Pancreas (tissue), 10 donors: ENCODE results near the gene NAA60. TPM values are rescaled to one million over a fixed set of nuclear protein-coding genes. Genes with fewer than 3 reads are reported as not detected.

ENCODE experiments used
- ATAC-seq, 4 donors: fragments of 200-7000 bp; cut with Tn5 transposase; one replicate each; pipeline versions ENCODE4 v1.8.0 to v1.9.1; 2020; ENCODE audit warnings: mild to moderate bottlenecking in 4 of 4, moderate library complexity in 4 of 4
- DNase-seq, 6 donors: peaks; one replicate each; pipeline ENCODE4 v3.0.0-alpha.2; 2020
- FAIRE-seq: peaks from 2 replicates; lab custom pipeline; 2012; peaks lifted over from hg19 to GRCh38; lab: Jason Lieb, UNC
- H3K27ac ChIP-seq, 4 donors: fragments of 200-600 bp; sonication (generic); 1 replicate in 3 of 4; 2 replicates in 1 of 4; pipeline versions ENCODE4 v1.5.0 to v1.8.0; 2020
- H3K27me3 ChIP-seq, 4 donors: fragments of 200-600 bp; one replicate each; pipeline ENCODE4 v1.8.0; 2021
- H3K36me3 ChIP-seq, 3 donors: fragments of 200-600 bp; sonication (generic) in 1 of 3; one replicate each; pipeline versions ENCODE4 v1.5.0 to v1.8.0; 2020 to 2021
- H3K4me1 ChIP-seq, 3 donors: fragments of 200-600 bp; one replicate each; pipeline ENCODE4 v1.8.0; 2021
- H3K4me3 ChIP-seq, 4 donors: fragments of 200-600 bp; sonication (generic) in 2 of 4; one replicate each; pipeline versions ENCODE4 v1.5.0 to v1.8.0; 2020 to 2021
- H3K9me3 ChIP-seq, 4 donors: fragments of 200-600 bp; one replicate each; pipeline ENCODE4 v1.8.0; 2021
- WGBS, 2 donors: extraction: QIAGEN DNeasy Blood & Tissue Kit; methylation state at CpG; one replicate each; pipeline ENCODE4 v1.1.7; 2013; 5-methylcytosine and 5-hydroxymethylcytosine counted together
- intact Hi-C, 3 donors: fragments of 100-400 bp; cut with DNase I; formaldehyde crosslinking; loops; one replicate each; pipeline versions ENCODE4 v1.11.1 to v1.14.2; 2022
- polyA plus RNA-seq, 2 donors: library from polyadenylated mRNA; stranded (reverse); fragments of 200-250 nt; gene quantifications; one replicate each; pipeline ENCODE4 v1.2.3, GENCODE V29; 2013
- total RNA-seq, 6 donors: library from RNA; stranded (reverse); fragmentation: NEBNext Ultra II Directional in 4 of 6; extraction: Animal tissue kit (Norgen Biotek cat#: 25700) in 4 of 6; gene quantifications; one replicate each; pipeline versions ENCODE4 v1.2.1 to v1.2.4, GENCODE V29; 2021 to 2023
- TF ChIP-seq, protein P1 (sequence below), 4 donors: fragments of 200-600 bp; sonication (generic) in 3 of 4; IDR thresholded peaks; one replicate each; pipeline versions ENCODE4 v1.5.0 to v1.8.0; 2021; ENCODE audit warnings: antibody characterized with exemption in 4 of 4
- donor health status: healthy with polysubstance abuse.
- donor health status: DM: no; HTN: no; CAD: no; lungs with moderate emphysema.
- donor health status: DM: no; HTN: no; CAD: no.
- donor health status: control.
- donor health status: control.
- donor health status: Bipolar disorder and iron deficiency.
- donor health status: DM: yes; HTN: yes; CAD: no.
- donor health status: DM: no; HTN: no; CAD: no.
- donor health status: DM: no; HTN: no; CAD: no.
- donor health status: DM: yes; HTN: yes; CAD: no.

The NAA60 gene
- total and polyA plus RNA-seq, 8 donors, result 22.8 to 41.4 (median 26.7) TPM

DNA sequence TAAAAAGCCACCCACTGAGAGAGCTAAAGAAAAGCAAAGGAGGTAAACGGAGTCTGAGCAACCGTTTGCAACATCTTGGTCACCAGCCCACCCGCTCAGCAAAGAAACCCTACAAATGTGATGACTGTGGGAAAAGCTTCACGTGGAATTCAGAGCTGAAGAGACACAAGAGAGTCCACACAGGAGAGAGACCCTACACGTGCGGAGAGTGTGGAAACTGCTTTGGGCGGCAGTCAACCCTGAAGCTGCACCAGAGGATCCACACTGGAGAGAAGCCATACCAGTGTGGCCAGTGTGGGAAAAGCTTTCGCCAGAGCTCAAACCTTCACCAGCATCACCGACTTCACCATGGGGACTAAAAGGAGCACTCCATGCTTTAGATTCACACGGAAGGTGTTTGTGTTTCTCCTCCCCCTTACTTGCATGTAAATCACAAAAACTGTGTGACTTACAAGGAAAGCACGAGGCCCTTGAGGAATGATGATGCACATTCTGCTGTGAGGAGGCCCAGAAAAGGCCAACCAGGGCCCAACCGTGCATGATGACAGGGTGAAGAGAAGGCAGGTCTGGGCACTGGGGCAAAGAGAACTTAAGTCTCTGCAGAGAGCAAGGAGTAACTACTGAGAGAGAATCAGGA, 34.8 kb upstream of the NAA60 start:
- H3K27me3 ChIP-seq, result no peaks in the 10 kb centered on the region
- ATAC-seq, result no peak
- 95 to 98% methylated on average over 12 of the region's 12 CpGs for WGBS, 2 donors
- H3K4me1 ChIP-seq, result no peaks in the 10 kb centered on the region
- H3K36me3 ChIP-seq, result peaks cover 6 to 31% (median 10%) of the 10 kb centered on the region in 3 donors
- H3K27ac ChIP-seq, result no peak overlapping the region
- H3K9me3 ChIP-seq, result peaks cover 0 to 11% (median 3%) of the 10 kb centered on the region in 4 donors
- FAIRE-seq, result no peak
- TF ChIP-seq, protein P1, sequence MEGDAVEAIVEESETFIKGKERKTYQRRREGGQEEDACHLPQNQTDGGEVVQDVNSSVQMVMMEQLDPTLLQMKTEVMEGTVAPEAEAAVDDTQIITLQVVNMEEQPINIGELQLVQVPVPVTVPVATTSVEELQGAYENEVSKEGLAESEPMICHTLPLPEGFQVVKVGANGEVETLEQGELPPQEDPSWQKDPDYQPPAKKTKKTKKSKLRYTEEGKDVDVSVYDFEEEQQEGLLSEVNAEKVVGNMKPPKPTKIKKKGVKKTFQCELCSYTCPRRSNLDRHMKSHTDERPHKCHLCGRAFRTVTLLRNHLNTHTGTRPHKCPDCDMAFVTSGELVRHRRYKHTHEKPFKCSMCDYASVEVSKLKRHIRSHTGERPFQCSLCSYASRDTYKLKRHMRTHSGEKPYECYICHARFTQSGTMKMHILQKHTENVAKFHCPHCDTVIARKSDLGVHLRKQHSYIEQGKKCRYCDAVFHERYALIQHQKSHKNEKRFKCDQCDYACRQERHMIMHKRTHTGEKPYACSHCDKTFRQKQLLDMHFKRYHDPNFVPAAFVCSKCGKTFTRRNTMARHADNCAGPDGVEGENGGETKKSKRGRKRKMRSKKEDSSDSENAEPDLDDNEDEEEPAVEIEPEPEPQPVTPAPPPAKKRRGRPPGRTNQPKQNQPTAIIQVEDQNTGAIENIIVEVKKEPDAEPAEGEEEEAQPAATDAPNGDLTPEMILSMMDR (IDR thresholded peaks at IDR 0.05), result no peak
- H3K4me3 ChIP-seq, result no peak overlapping the region
- no peak for DNase-seq
- intact Hi-C loops, result no loop called here

DNA sequence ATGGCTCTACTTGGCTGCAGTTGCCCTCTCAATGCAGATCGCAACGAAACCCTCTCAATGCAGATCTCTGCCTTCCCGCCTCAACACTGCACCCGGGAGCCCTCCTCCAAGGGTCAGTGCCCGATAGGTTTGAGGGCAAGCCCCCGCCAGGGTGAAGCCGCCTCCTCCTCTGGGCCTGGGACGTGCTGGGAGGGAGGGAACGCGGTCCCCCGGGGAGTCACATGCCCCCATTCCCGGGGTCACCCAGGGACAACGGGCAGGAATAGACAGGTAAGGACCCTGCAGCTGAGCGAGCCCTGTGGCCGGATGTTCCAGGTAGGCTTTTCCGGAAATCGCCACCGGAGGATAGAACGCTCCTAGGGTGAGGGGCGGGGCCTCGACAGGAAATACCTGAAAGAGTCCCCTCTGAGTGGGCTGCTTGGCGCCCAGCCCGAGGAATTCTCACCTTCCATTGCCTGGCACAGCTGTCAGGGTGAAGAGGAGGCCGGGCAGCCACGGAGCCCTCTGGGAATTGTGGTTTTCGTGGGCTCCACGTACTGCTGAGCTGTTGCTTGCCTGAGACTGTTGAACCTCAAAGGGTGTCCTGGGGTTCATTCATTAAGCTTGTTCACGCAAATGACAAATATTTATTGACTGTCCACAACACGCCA, 29.6 kb upstream of the NAA60 start:
- Histone ChIP-seq H3K4me1 (no peaks in the 10 kb centered on the region), H3K4me3 (no peak overlapping the region), H3K27me3 (no peaks in the 10 kb centered on the region), H3K9me3 (peaks cover 0 to 3% (median 0%) of the 10 kb centered on the region in 4 donors), H3K27ac (no peak overlapping the region), H3K36me3 (peaks cover 0 to 2% (median 0%) of the 10 kb centered on the region in 3 donors)
- WGBS, 2 donors, result 30 to 49% methylated on average over 28 to 29 of the region's 29 CpGs
- TF ChIP-seq, protein P1 (IDR thresholded peaks at IDR 0.05), result no peak
- FAIRE-seq (no peak), DNase-seq (peak in 1 of 6 donors; percentile 55), ATAC-seq (peak in 1 of 4 donors; percentile 28)
- intact Hi-C loops, result no loop called here

DNA sequence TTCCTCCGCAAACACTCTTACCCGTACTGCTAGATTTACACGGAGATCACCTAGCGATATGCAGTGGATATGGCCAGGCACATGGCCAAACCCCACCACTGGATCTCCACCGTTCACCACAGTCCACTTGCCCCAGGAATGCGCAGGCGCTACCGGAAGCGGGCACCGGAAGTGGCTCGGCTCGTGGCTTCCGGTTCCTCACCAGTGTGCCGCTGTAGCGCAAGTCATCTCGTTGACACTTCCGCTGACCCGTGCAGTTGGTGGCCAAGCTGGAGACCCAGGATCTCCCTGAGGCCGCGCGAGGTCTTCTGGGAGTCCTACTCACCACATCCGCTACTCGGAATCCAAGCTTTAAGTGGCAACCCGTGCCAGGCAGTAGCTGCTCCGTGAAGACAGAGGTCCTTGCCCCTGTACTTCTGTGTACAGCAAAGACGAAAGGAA, 11.7 kb upstream of the NAA60 start:
- no peaks in the 10 kb centered on the region for H3K4me1 ChIP-seq
- peak in 5 of 6 donors; percentile 57 to 75 (median 62) for DNase-seq
- H3K4me3 ChIP-seq, result peak overlapping the region in 2 of 4 donors; percentile 14 to 28
- ATAC-seq, result peak; percentile 79 to 98 (median 88)
- H3K27ac ChIP-seq, result no peak overlapping the region
- no peaks in the 10 kb centered on the region for H3K9me3 ChIP-seq
- WGBS, 2 donors, result 70 to 76% methylated on average over 26 of the region's 26 CpGs
- no peaks in the 10 kb centered on the region for H3K27me3 ChIP-seq
- TF ChIP-seq, protein P1 (IDR thresholded peaks at IDR 0.05), result no peak
- H3K36me3 ChIP-seq, result no peaks in the 10 kb centered on the region
- no peak for FAIRE-seq
- intact Hi-C loops, result no loop called here

GRCh38 chr16:3434373-3434772, 9.1 kb upstream of the NAA60 start:
- Histone ChIP-seq H3K4me3 (no peak overlapping the region), H3K27me3 (no peaks in the 10 kb centered on the region), H3K36me3 (no peaks in the 10 kb centered on the region), H3K27ac (no peak overlapping the region), H3K4me1 (no peaks in the 10 kb centered on the region), H3K9me3 (no peaks in the 10 kb centered on the region)
- FAIRE-seq (no peak), ATAC-seq (no peak), DNase-seq (no peak)
- TF ChIP-seq, protein P1 (IDR thresholded peaks at IDR 0.05), result no peak
- intact Hi-C loops, result no loop called here

- Histone ChIP-seq H3K36me3 (no peaks in the 10 kb centered on the region), H3K27ac (no peak overlapping the region), H3K27me3 (no peaks in the 10 kb centered on the region), H3K4me3 (no peak overlapping the region), H3K4me1 (no peaks in the 10 kb centered on the region), H3K9me3 (no peaks in the 10 kb centered on the region)
- FAIRE-seq (no peak), DNase-seq (no peak), ATAC-seq (no peak)
- WGBS, 2 donors, result 80 to 87% methylated on average over 4 of the region's 4 CpGs
- intact Hi-C loops, result no loop called here
- TF ChIP-seq, protein P1 (IDR thresholded peaks at IDR 0.05), result no peak
Measured at GRCh38 chr16:3439637-3440036, 3.8 kb upstream of the NAA60 start.
